ENCODE measurements around the gene PDX1. TPM values are rescaled to one million over a fixed set of nuclear protein-coding genes. Genes with fewer than 3 reads are reported as not detected.

PDX1 gene
- total RNA-seq, 4 donors from 2014 or later, result not detected

- WGBS, 2 donors, result 4% methylated on average over 26 to 29 of the region's 35 CpGs
- no peak for DNase-seq
- no peak overlapping the region for H3K27ac ChIP-seq
- no peak overlapping the region for H3K4me3 ChIP-seq
- H3K4me1 ChIP-seq, result peaks cover 2 to 30% (median 6%) of the 10 kb centered on the region in 3 donors
- no peaks in the 10 kb centered on the region for H3K9me3 ChIP-seq
- H3K27me3 ChIP-seq, result peaks cover 20 to 100% (median 53%) of the 10 kb centered on the region in 4 donors
- H3K36me3 ChIP-seq, result no peaks in the 10 kb centered on the region
- intact Hi-C loops (cut with DNase I), result no loop called here
- TF ChIP-seq POLR2A (IDR thresholded peaks at IDR 0.05) (no peak), CTCF (IDR thresholded peaks at IDR 0.05) (no peak)
These were observed 7.0 kb downstream of the PDX1 start for GRCh38 chr13:27926644-27927434.

- WGBS, 2 donors, result 5 to 12% methylated on average over 23 to 39 of the region's 53 CpGs
- H3K27me3 ChIP-seq, result peaks cover 19 to 100% (median 44%) of the 10 kb centered on the region in 4 donors
- H3K9me3 ChIP-seq, result no peaks in the 10 kb centered on the region
- H3K4me3 ChIP-seq, result no peak overlapping the region
- no peak for TF ChIP-seq CTCF (IDR thresholded peaks at IDR 0.05)
- TF ChIP-seq POLR2A (IDR thresholded peaks at IDR 0.05), result no peak
- intact Hi-C loops (cut with DNase I), result no loop called here
- H3K27ac ChIP-seq, result no peak overlapping the region
- no peaks in the 10 kb centered on the region for H3K36me3 ChIP-seq
- DNase-seq, result no peak
- peaks cover 0 to 23% (median 0%) of the 10 kb centered on the region in 3 donors for H3K4me1 ChIP-seq
These were observed 7.9 kb downstream of the PDX1 start for GRCh38 chr13:27927444-27928352.

GRCh38 chr13:27928353-27928804, 8.6 kb downstream of the PDX1 start:
- Histone ChIP-seq H3K36me3 (no peaks in the 10 kb centered on the region), H3K9me3 (no peaks in the 10 kb centered on the region), H3K4me3 (no peak overlapping the region), H3K4me1 (peaks cover 0 to 23% (median 0%) of the 10 kb centered on the region in 3 donors), H3K27ac (no peak overlapping the region), H3K27me3 (peaks cover 19 to 98% (median 37%) of the 10 kb centered on the region in 4 donors)
- TF ChIP-seq CTCF (IDR thresholded peaks at IDR 0.05) (no peak), POLR2A (IDR thresholded peaks at IDR 0.05) (no peak)
- DNase-seq, result no peak
- intact Hi-C loops (cut with DNase I), result no loop called here
- WGBS, 2 donors, result 21% methylated on average over 15 of the region's 26 CpGs; no CpG with 5 or more reads in 1 of the 2 donors

GRCh38 chr13:27928805-27929753, 9.3 kb downstream of the PDX1 start:
- no peak for DNase-seq
- Histone ChIP-seq H3K36me3 (no peaks in the 10 kb centered on the region), H3K27me3 (peaks cover 17 to 98% (median 36%) of the 10 kb centered on the region in 4 donors), H3K4me3 (no peak overlapping the region), H3K4me1 (peaks cover 0 to 19% (median 0%) of the 10 kb centered on the region in 3 donors), H3K9me3 (no peaks in the 10 kb centered on the region), H3K27ac (no peak overlapping the region)
- TF ChIP-seq CTCF (IDR thresholded peaks at IDR 0.05) (no peak), POLR2A (IDR thresholded peaks at IDR 0.05) (no peak)
- WGBS, 2 donors, result 9 to 10% methylated on average over 15 to 46 of the region's 48 CpGs
- intact Hi-C loops (cut with DNase I), result no loop called here
